Mesenchymal stem cell (in vitro differentiated cells and primary cell): ENCODE results near the gene STX1A. TPM values are rescaled to one million over a fixed set of nuclear protein-coding genes. Genes with fewer than 3 reads are reported as not detected.

Source experiments
- DNase-seq: peaks from one replicate; pipeline ENCODE4 v3.0.0-alpha.2; 2013
- H2AFZ ChIP-seq: one replicate; pipeline ENCODE4 v1.6.1; 2013; ENCODE audit warnings: low read depth, mild to moderate bottlenecking, control low read depth, inconsistent platforms, low read length, moderate library complexity
- H2AK5ac ChIP-seq: 2 replicates; pipeline ENCODE4 v1.6.1; 2013; ENCODE audit warnings: low read length, moderate library complexity, mild to moderate bottlenecking, inconsistent platforms; ENCODE audit not compliant: severe bottlenecking
- H2BK120ac ChIP-seq: one replicate; pipeline ENCODE4 v1.6.1; 2013; ENCODE audit warnings: low read depth, mild to moderate bottlenecking, inconsistent platforms, low read length, moderate library complexity
- H2BK12ac ChIP-seq, 2 experiments: one replicate each; pipeline ENCODE4 v1.6.1; 2013; ENCODE audit warnings: inconsistent platforms in 2 of 2, low read length in 2 of 2, mild to moderate bottlenecking in 2 of 2, moderate library complexity in 2 of 2, control low read depth in 1 of 2
- H2BK15ac ChIP-seq: one replicate; pipeline ENCODE4 v1.6.1; 2013; ENCODE audit warnings: mild to moderate bottlenecking, low read depth, inconsistent platforms; ENCODE audit not compliant: poor library complexity, severe bottlenecking
- H2BK5ac ChIP-seq: 2 replicates; pipeline ENCODE4 v1.6.1; 2013; ENCODE audit warnings: low read depth, mild to moderate bottlenecking, low read length, control low read depth, inconsistent platforms; ENCODE audit not compliant: poor library complexity, severe bottlenecking
- H3K14ac ChIP-seq, 2 experiments: one replicate each; pipeline ENCODE4 v1.6.1; 2013; ENCODE audit warnings: inconsistent platforms in 2 of 2, low read length in 2 of 2, control low read depth in 1 of 2, mild to moderate bottlenecking in 1 of 2, moderate library complexity in 1 of 2
- H3K18ac ChIP-seq, 2 experiments: one replicate each; pipeline ENCODE4 v1.6.1; 2013; ENCODE audit warnings: inconsistent platforms in 2 of 2, low read length in 2 of 2, control low read depth in 1 of 2, low read depth in 1 of 2, mild to moderate bottlenecking in 1 of 2
- H3K23ac ChIP-seq, 2 experiments: one replicate each; pipeline ENCODE4 v1.6.1; 2013; ENCODE audit warnings: inconsistent platforms in 2 of 2, low read length in 2 of 2, mild to moderate bottlenecking in 2 of 2, moderate library complexity in 2 of 2, control low read depth in 1 of 2
- H3K27ac ChIP-seq: 2 replicates; pipeline ENCODE4 v1.5.1; 2013; ENCODE audit warnings: mild to moderate bottlenecking, moderate library complexity, low read length, control low read depth, inconsistent platforms; ENCODE audit not compliant: poor library complexity, severe bottlenecking
- H3K27me3 ChIP-seq, 2 experiments: 2 replicates each; pipeline versions ENCODE4 v1.6.1 to v1.7.0; 2013; ENCODE audit warnings: low read length in 2 of 2, mild to moderate bottlenecking in 2 of 2, moderate library complexity in 2 of 2, control low read depth in 1 of 2, inconsistent platforms in 1 of 2; ENCODE audit not compliant: control insufficient read depth in 1 of 2, insufficient read depth in 1 of 2
- H3K36me3 ChIP-seq, 2 experiments: 2 replicates each; pipeline versions ENCODE4 v1.6.1 to v1.7.0; 2013; ENCODE audit warnings: low read length in 2 of 2, control low read depth in 1 of 2, inconsistent platforms in 1 of 2, low read depth in 1 of 2, mild to moderate bottlenecking in 1 of 2; ENCODE audit not compliant: insufficient read depth in 2 of 2, control insufficient read depth in 1 of 2
- H3K4ac ChIP-seq, 2 experiments: one replicate each; pipeline ENCODE4 v1.6.1; 2013; ENCODE audit warnings: inconsistent platforms in 2 of 2, low read length in 2 of 2, mild to moderate bottlenecking in 2 of 2, moderate library complexity in 2 of 2, control low read depth in 1 of 2, low read depth in 1 of 2
- H3K4me1 ChIP-seq: 2 replicates; pipeline ENCODE4 v1.6.1; 2013; ENCODE audit warnings: low read depth, low read length, control low read depth; ENCODE audit not compliant: control insufficient read depth, insufficient read depth
- H3K4me2 ChIP-seq: 2 replicates; pipeline ENCODE4 v1.6.1; 2013; ENCODE audit warnings: low read length, mild to moderate bottlenecking, inconsistent platforms; ENCODE audit not compliant: poor library complexity, severe bottlenecking
- H3K4me3 ChIP-seq, 2 experiments: 2 replicates each; pipeline versions ENCODE4 v1.5.1 to v1.7.0; 2013; ENCODE audit warnings: low read length in 2 of 2, mild to moderate bottlenecking in 2 of 2, control low read depth in 1 of 2, low read depth in 1 of 2; ENCODE audit not compliant: insufficient read depth in 1 of 2
- H3K79me1 ChIP-seq: replicated peaks from 2 replicates; pipeline ENCODE4 v1.6.1; 2013; ENCODE audit warnings: mild to moderate bottlenecking, control low read depth, low read length, inconsistent platforms; ENCODE audit not compliant: poor library complexity, severe bottlenecking
- H3K9ac ChIP-seq: 2 replicates; pipeline ENCODE4 v1.7.0; 2013; ENCODE audit warnings: mild to moderate bottlenecking, low read length, moderate library complexity
- H3K9me3 ChIP-seq: 2 replicates; pipeline ENCODE4 v1.7.0; 2013; ENCODE audit warnings: mild to moderate bottlenecking, low read length; ENCODE audit not compliant: control insufficient read depth
- H4K8ac ChIP-seq: one replicate; pipeline ENCODE4 v1.6.1; 2013; ENCODE audit warnings: inconsistent platforms, mild to moderate bottlenecking, low read length, moderate library complexity
- H4K91ac ChIP-seq: one replicate; pipeline ENCODE4 v1.6.1; 2013; ENCODE audit warnings: mild to moderate bottlenecking, low read length, inconsistent platforms
- WGBS: methylation state at CpG from one replicate; pipeline ENCODE4 v1.1.7; 2013; ENCODE audit warnings: mixed read lengths; 5-methylcytosine and 5-hydroxymethylcytosine counted together
- polyA plus RNA-seq, 2 experiments: library from polyadenylated mRNA; stranded (reverse); fragments of 200-250 nt; gene quantifications; one replicate each; pipeline ENCODE4 v1.2.3, GENCODE V29; 2013

STX1A gene
- 10.0 TPM for polyA plus RNA-seq (2013, experiment 1 of 2)
- 9.9 TPM for polyA plus RNA-seq (2013, experiment 2 of 2)

- 3% methylated on average over 33 of the region's 96 CpGs for WGBS
These were observed at the start of gene STX1A for GRCh38 chr7:73718905-73719805. Gene STX1A, minus strand, starts transcription at chr7:73719669. Its CDS starts 38 bp downstream, at chr7:73719631.

GRCh38 chr7:73768641-73769480 is 49.4 kb upstream of the STX1A start:
- Histone ChIP-seq H2BK15ac (no peak overlapping the region), H2AFZ (no peak overlapping the region), H3K14ac (no peak overlapping the region), H3K4ac (no peak overlapping the region), H4K91ac (no peak overlapping the region), H2BK120ac (no peak overlapping the region), H3K4me2 (no peak overlapping the region), H3K18ac (no peak overlapping the region), H3K36me3 (peaks cover 0 to 16% of the 10 kb centered on the region in 2 experiments), H3K9ac (no peak overlapping the region), H3K79me1 (no peaks in the 10 kb centered on the region), H2BK5ac (no peak overlapping the region), H2BK12ac (no peak overlapping the region), H3K23ac (no peak overlapping the region), H3K9me3 (no peaks in the 10 kb centered on the region), H3K27me3 (peaks cover 32 to 34% of the 10 kb centered on the region in 2 experiments), H3K4me1 (peaks cover 13% of the 10 kb centered on the region), H3K27ac (no peak overlapping the region), H4K8ac (no peak overlapping the region), H3K4me3 (peak overlapping the region in 1 of 2 experiments; percentile 14), H2AK5ac (no peak overlapping the region)
- WGBS, result 86% methylated on average over 45 of the region's 53 CpGs
- no peak for DNase-seq

More at GRCh38 chr7:73718905-73719805, at the start of gene STX1A:
- Histone ChIP-seq H3K14ac (peak within 1 kb of the TSS in 1 of 2 experiments; percentile 76), H4K8ac (peak within 1 kb of the TSS; percentile 83), H3K4ac (peak within 1 kb of the TSS; percentile 60 to 96), H2BK12ac (peak within 1 kb of the TSS in 1 of 2 experiments; percentile 70), H2BK5ac (peak within 1 kb of the TSS; percentile 68), H3K4me2 (peak within 1 kb of the TSS; percentile 95), H3K18ac (peak within 1 kb of the TSS; percentile 75 to 87), H3K79me1 (no peaks in the 10 kb centered on the region), H3K23ac (peak within 1 kb of the TSS; percentile 56 to 88), H3K4me3 (peak within 1 kb of the TSS; percentile 86 to 89), H3K4me1 (peaks cover 41% of the 10 kb centered on the region), H2AFZ (no peak within 1 kb of the TSS), H2BK15ac (peak within 1 kb of the TSS; percentile 100), H3K36me3 (peaks cover 7 to 10% of the 10 kb centered on the region in 2 experiments), H3K9ac (peak within 1 kb of the TSS; percentile 88), H2AK5ac (no peak within 1 kb of the TSS), H3K27ac (peak within 1 kb of the TSS; percentile 50), H3K27me3 (no peaks in the 10 kb centered on the region), H2BK120ac (peak within 1 kb of the TSS; percentile 83), H3K9me3 (no peaks in the 10 kb centered on the region), H4K91ac (peak within 1 kb of the TSS; percentile 61)
- DNase-seq, result peak; percentile 67

GRCh38 chr7:73766556-73767229 is 47.2 kb upstream of the STX1A start:
- Histone ChIP-seq H3K79me1 (no peaks in the 10 kb centered on the region), H3K9me3 (no peaks in the 10 kb centered on the region), H3K36me3 (peaks cover 0 to 16% of the 10 kb centered on the region in 2 experiments), H2BK120ac (no peak overlapping the region), H3K4me1 (peaks cover 21% of the 10 kb centered on the region), H3K4me3 (no peak overlapping the region), H3K4ac (no peak overlapping the region), H2BK5ac (no peak overlapping the region), H4K91ac (no peak overlapping the region), H3K18ac (no peak overlapping the region), H3K14ac (no peak overlapping the region), H3K23ac (no peak overlapping the region), H2AK5ac (no peak overlapping the region), H3K4me2 (no peak overlapping the region), H3K9ac (no peak overlapping the region), H2AFZ (no peak overlapping the region), H2BK15ac (no peak overlapping the region), H2BK12ac (no peak overlapping the region), H3K27ac (no peak overlapping the region), H4K8ac (no peak overlapping the region), H3K27me3 (peaks cover 32 to 34% of the 10 kb centered on the region in 2 experiments)
- no peak for DNase-seq
- 87% methylated on average over 13 of the region's 17 CpGs for WGBS
